GM10248 (cell line): ENCODE results near the gene ST6GAL2.

Source experiments
- CTCF ChIA-PET: fragments of 300-600 bp; sonication (Branson Sonifier 250); formaldehyde crosslinking; extraction: SDS; loops from one replicate; lab custom pipeline; 2021; ENCODE audit warnings: antibody characterized with exemption; lab: Yijun Ruan, JAX
- POLR2A ChIA-PET: fragments of 350-650 bp; sonication (Branson Sonifier 250); formaldehyde crosslinking; extraction: SDS; loops from one replicate; lab custom pipeline; 2020; ENCODE audit warnings: antibody characterized with exemption; lab: Yijun Ruan, JAX
- DNase-seq: peaks from one replicate; pipeline ENCODE4 v3.0.0; 2012; ENCODE audit errors: extremely low spot score
- TF ChIP-seq, protein P1 (sequence below): IDR thresholded peaks from 2 replicates; pipeline ENCODE4 v1.5.1; 2012; ENCODE audit warnings: mild to moderate bottlenecking, low read depth; ENCODE audit errors: extremely low read depth, missing control alignments, control extremely low read depth

Gene ST6GAL2

DNA sequence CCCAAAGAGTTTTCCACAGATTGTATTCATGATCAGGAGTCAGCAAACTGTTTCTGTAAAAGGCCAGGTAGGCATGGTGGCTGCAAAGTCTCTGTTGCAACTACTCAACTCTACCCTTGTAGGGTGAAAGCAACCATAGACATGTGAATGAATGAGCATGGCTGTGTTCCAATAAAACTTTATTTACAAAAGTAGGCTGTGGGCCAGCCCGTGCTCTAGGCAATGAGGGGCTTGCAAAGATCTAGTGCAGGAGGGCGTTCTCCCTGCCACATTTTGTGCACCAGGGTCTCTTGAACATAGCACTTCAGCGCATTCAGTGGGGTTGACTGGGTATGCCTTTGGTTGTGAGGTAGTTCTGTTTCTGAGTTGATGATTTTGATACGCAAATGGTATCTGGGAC lies 85.8 kb downstream of the ST6GAL2 start:
- no peak for DNase-seq
- ChIA-PET CTCF (no interaction called here), POLR2A (no interaction called here)
- TF ChIP-seq, protein P1, sequence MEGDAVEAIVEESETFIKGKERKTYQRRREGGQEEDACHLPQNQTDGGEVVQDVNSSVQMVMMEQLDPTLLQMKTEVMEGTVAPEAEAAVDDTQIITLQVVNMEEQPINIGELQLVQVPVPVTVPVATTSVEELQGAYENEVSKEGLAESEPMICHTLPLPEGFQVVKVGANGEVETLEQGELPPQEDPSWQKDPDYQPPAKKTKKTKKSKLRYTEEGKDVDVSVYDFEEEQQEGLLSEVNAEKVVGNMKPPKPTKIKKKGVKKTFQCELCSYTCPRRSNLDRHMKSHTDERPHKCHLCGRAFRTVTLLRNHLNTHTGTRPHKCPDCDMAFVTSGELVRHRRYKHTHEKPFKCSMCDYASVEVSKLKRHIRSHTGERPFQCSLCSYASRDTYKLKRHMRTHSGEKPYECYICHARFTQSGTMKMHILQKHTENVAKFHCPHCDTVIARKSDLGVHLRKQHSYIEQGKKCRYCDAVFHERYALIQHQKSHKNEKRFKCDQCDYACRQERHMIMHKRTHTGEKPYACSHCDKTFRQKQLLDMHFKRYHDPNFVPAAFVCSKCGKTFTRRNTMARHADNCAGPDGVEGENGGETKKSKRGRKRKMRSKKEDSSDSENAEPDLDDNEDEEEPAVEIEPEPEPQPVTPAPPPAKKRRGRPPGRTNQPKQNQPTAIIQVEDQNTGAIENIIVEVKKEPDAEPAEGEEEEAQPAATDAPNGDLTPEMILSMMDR, result no peak

DNA sequence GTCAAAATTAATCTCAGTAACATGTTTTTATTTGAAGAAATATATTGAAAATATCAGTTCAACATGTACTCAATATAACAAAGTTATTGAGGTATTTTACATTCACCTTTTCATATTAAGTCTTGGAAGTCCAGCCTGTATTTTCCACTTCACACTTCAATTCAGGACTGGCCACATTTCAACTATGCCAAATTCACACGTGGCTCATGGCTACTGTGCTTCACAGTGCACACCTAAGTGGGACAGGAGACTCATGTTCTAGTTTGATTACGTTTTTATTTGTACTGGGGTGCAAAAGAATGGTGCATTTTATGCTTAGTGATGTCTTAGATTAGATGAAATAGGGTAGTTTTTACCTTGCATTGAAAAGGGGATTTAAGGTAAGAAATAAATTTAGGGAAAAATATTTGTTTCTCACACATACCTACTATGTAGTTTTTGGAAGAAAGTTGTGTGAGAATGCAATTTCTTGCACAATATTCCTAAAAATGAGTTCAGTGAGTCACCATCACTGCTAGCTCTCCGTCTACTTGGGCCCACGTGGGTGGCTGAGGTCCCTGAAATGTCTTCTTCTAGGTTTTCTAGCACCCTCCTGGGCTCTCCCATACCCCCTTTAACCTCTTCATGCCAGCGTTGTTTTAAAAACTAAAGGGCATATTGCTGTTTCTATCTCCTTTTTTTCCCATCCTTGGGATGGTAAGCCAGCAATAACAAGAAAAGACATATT lies 87.0 kb downstream of the ST6GAL2 start:
- TF ChIP-seq, protein P1, result no peak
- ChIA-PET CTCF (interaction anchor here (0.6 kb wide), 1 partner anchor 14 kb away, joined by 3 read pairs; no protein-coding TSS in a partner anchor), POLR2A (no interaction called here)
- no peak for DNase-seq

DNA sequence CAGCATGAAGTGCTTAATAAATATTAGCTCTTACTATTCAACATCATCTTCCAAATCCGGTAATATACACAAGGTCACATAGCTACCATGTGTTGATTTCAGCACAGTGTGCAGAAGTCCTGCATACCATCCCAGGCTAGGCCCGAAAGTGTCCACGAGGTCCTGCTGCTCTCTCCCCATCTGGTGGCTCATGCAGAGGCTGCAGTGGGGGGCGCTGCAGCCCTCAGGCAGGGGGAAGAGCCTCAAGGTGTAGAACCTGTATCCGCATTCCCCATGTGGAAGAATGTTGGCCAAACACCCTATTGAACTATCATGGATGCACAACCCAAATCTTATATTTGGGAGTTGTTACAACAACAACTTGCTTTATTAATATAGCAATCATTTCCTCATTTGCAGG lies 88.5 kb downstream of the ST6GAL2 start:
- DNase-seq, result no peak
- CTCF ChIA-PET, result no interaction called here
- TF ChIP-seq, protein P1, result no peak
- POLR2A ChIA-PET, result no interaction called here

DNA sequence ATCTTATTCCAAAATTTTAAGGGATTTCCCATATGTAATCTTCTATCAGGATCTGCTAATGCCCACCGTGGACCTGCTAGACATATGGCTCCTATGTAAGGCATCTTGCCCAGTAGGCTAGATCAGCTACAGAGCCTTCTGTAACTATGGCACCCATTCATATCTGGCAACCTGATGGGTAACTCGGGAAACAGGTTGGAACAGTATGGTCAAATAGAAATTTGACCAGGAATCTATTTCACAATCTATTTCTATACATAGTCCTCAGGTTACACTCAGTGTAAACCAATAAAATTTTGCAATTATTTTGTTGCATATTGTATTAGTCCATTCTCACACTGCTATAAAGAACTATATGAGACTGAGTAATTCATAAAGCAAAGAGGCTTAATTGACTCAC lies 93.3 kb downstream of the ST6GAL2 start:
- ChIA-PET POLR2A (no interaction called here), CTCF (no interaction called here)
- TF ChIP-seq, protein P1, result no peak
- DNase-seq, result no peak

DNA sequence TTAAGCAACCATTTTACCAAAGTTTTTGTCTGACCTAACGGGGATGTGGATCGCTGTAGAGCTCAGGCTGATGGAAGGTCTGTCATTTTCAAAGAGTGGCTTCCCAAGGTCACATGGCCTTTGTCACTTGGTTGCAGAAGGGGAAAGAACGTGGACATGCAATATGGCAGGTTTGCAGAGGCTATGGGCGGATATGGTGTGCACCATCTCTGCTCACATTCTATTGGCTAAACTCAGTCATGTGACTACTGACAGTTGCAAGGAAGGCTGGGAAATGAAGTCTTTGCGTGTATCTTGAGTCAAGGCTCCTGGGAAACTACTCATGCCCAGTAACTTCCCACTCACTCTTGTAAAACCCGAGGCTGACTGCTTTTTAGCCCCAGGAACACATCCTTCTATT lies 96.8 kb downstream of the ST6GAL2 start:
- ChIA-PET CTCF (interaction anchor here (1.5 kb wide), 1 partner anchor 12 kb away, joined by 4 read pairs; no protein-coding TSS in a partner anchor), POLR2A (no interaction called here)
- TF ChIP-seq, protein P1, result no peak
- no peak for DNase-seq

DNA sequence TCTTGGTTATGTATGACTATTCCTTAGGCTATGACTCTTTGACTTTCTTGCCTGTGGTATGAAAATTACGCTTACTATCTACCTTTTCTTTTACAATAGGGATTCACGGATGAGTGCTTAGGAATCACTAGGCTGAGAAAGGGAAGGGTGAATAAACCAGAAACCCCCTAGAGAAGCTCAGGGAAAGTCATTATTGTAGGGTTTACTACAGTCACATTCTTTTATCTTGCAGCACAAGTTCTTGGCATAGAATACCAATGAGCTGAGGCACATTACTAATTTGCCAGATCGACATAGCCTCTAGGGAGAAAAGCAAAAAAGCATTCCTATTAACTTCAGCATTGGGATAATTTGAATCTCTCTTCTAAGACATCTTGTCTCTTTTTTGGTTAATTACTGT lies 103.3 kb downstream of the ST6GAL2 start:
- ChIA-PET CTCF (no interaction called here), POLR2A (no interaction called here)
- TF ChIP-seq, protein P1, result no peak
- DNase-seq, result no peak
